GM19467 (cell line): ENCODE measurements around the gene KIF13A.
"Not testable (repeated sequence)": the region's sequence is repeated elsewhere in the genome, so short reads cannot be mapped to it uniquely, and the experiment has no call there.

Experiments used
- ATAC-seq: cut with Tn5 transposase; IDR thresholded peaks from one replicate; pipeline ENCODE4 v1.9.1; 2021; ENCODE audit warnings: mild to moderate bottlenecking, moderate library complexity; ENCODE audit not compliant: unreplicated experiment

KIF13A gene

GRCh38 chr6:17853533-17853932 is 133.9 kb downstream of the KIF13A start:
- ATAC-seq = no peak

- no peak for ATAC-seq
Observed at GRCh38 chr6:17851720-17852161, 135.7 kb downstream of the KIF13A start.

- ATAC-seq = no peak
Observed at GRCh38 chr6:17851001-17851719, 136.3 kb downstream of the KIF13A start.

- no peak for ATAC-seq
Observed at GRCh38 chr6:17850281-17850680, 137.2 kb downstream of the KIF13A start.

GRCh38 chr6:17847203-17847760 is 140.2 kb downstream of the KIF13A start:
- ATAC-seq = no peak

- ATAC-seq = no peak
Observed at GRCh38 chr6:17846762-17847161, 140.7 kb downstream of the KIF13A start.

- no peak for ATAC-seq
Observed at GRCh38 chr6:17845598-17845997, 141.8 kb downstream of the KIF13A start.

- ATAC-seq = not testable (repeated sequence)
Observed at GRCh38 chr6:17844967-17845366, 142.5 kb downstream of the KIF13A start.

GRCh38 chr6:17842934-17843821 is 144.3 kb downstream of the KIF13A start:
- no peak for ATAC-seq

GRCh38 chr6:17842014-17842776 is 145.2 kb downstream of the KIF13A start:
- no peak for ATAC-seq

GRCh38 chr6:17839513-17840223 is 147.8 kb downstream of the KIF13A start:
- no peak for ATAC-seq

GRCh38 chr6:17836293-17836692 is 151.1 kb downstream of the KIF13A start:
- ATAC-seq = no peak

GRCh38 chr6:17835784-17836183 is 151.7 kb downstream of the KIF13A start:
- ATAC-seq = no peak

- no peak for ATAC-seq
Observed at GRCh38 chr6:17831135-17831534, 156.3 kb downstream of the KIF13A start.

GRCh38 chr6:17829905-17830304 is 157.5 kb downstream of the KIF13A start:
- no peak for ATAC-seq

GRCh38 chr6:17828149-17828548 is 159.3 kb downstream of the KIF13A start:
- no peak for ATAC-seq

- no peak for ATAC-seq
Observed at GRCh38 chr6:17826301-17826700, 161.1 kb downstream of the KIF13A start.

- no peak for ATAC-seq
Observed at GRCh38 chr6:17820055-17820454, 167.4 kb downstream of the KIF13A start.

GRCh38 chr6:17817763-17818162 is 169.7 kb downstream of the KIF13A start:
- no peak for ATAC-seq

- no peak for ATAC-seq
Observed at GRCh38 chr6:17816921-17817611, 170.4 kb downstream of the KIF13A start.
